NCI-H187 (cell line): Measurements from ENCODE around the gene HYDIN.
"Not testable (repeated sequence)": the region's sequence is repeated elsewhere in the genome, so short reads cannot be mapped to it uniquely, and the experiment has no call there.

Experiments
- DNase-seq, 2 experiments: peaks; one replicate each; lab custom pipeline; 2025; lab: John Stamatoyannopoulos, UW

HYDIN gene

DNA sequence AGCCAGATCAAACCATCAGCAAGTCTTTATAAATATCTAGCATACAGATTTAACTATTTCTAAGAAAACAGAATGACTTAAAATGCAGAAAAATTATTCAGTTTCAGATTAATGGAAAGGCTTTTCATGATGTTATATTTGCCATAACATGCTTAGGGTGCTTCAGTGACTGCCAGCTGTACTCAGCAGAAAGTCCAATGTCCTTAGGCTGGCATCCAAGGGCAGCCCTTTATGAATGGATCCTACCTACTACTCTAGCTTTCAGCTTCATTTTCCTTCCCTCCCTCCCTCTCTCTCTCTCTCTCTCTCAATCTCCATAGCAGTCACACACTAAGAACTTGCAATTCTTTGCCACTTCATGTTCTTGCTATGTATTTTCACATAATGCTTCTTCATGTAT lies 124.6 kb downstream of the HYDIN start:
- not testable (repeated sequence) for DNase-seq

- DNase-seq: not testable (repeated sequence)
These were observed 146.9 kb downstream of the HYDIN start for GRCh38 chr16:71083573-71083972.

DNA sequence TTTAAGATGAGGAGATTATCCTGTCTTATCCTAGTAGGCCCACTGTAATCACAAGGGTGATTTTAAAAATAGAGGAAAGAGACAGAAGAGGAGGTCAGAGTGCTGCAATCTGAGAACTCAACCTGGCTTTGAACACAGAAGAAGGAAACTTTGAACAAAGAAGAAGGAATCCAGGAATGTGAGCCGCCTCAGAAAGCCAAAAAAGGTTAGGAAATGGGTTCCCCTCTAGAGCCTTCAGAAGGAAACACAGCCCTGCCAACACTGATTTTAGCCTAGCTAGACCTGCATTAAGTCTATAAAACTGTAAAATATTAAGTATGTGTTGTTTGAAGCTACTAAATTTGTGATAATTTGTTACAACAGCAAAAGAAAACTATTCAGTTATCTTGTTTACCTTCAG lies 149.7 kb downstream of the HYDIN start:
- not testable (repeated sequence) for DNase-seq

- DNase-seq: not testable (repeated sequence)
These were observed 150.3 kb downstream of the HYDIN start for GRCh38 chr16:71080262-71080661.

GRCh38 chr16:71070651-71071050 lies 159.9 kb downstream of the HYDIN start:
- not testable (repeated sequence) for DNase-seq

GRCh38 chr16:71069842-71070241 lies 160.7 kb downstream of the HYDIN start:
- not testable (repeated sequence) for DNase-seq

DNA sequence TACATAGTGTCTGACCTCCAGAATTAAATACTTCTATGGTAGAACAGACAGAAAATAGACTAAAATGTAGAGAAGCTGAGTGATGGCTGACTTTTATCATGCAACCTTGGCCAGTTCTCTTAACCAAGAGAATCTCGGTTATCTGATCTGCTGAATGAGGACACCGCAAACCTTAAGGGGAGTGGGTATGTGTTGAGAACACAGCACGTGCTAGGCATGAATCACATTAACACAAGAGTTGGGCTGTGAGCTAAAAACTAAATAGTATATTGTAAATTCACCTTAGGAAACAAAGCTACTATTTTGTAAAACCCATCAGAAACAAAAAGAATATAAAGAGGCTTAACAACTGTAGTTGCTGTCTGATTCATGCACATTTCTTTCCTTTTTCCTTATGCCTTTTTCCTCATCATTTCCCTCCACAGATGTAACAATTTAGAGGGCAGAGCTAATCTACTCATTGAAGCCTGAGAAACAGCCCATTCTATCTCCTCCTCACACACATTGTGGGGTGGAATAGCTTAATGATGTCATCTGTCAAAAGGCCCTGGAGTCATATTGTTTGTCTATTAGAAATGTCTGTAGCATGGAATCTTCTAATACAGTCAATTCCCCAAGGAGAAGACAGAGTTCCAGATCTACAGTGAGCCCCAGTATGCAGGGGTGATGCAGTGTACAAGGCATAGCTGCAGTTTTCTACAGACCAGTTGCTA lies 176.5 kb downstream of the HYDIN start:
- DNase-seq: not testable (repeated sequence)

DNA sequence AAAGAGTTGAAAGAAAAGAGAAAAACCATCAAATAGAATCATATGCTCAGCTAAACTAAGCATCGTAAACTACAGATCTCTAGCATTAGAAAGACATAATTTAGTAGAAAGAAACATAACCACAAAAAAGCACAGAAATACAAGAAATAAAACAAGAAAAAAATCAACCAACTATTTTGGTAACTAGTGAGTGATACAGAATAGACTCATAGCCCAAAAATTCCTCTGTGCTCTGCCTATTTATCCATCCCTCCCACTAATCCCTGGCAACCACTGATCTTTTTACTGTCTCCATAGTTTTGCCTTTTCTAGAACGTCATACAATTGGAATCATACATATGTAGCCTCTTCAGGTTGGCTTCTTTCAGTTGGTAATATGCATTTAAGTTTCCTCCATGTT lies 180.2 kb downstream of the HYDIN start:
- not testable (repeated sequence) for DNase-seq

GRCh38 chr16:71039368-71040111 lies 191.0 kb downstream of the HYDIN start:
- DNase-seq: not testable (repeated sequence)

DNA sequence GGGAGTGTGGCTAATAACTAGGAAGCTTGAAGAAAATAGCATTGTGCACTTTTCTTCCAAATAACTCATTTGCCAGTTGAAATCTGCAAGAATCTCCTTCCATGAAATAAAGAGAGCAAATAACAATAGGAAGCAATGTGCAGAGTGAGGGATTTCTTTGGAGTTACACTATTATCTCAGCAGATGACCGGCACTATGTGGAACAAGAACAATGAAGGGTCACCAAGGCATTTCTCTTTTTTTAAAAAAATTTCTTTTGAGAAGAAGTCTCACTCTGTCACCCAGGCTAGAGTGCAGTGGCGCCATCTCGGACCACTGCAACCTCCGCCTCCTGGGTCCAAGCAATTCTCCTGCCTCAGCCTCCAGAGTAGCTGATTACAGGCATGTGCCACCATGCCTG lies 192.1 kb downstream of the HYDIN start:
- not testable (repeated sequence) for DNase-seq

GRCh38 chr16:71037987-71038386 lies 192.5 kb downstream of the HYDIN start:
- DNase-seq: not testable (repeated sequence)

DNA sequence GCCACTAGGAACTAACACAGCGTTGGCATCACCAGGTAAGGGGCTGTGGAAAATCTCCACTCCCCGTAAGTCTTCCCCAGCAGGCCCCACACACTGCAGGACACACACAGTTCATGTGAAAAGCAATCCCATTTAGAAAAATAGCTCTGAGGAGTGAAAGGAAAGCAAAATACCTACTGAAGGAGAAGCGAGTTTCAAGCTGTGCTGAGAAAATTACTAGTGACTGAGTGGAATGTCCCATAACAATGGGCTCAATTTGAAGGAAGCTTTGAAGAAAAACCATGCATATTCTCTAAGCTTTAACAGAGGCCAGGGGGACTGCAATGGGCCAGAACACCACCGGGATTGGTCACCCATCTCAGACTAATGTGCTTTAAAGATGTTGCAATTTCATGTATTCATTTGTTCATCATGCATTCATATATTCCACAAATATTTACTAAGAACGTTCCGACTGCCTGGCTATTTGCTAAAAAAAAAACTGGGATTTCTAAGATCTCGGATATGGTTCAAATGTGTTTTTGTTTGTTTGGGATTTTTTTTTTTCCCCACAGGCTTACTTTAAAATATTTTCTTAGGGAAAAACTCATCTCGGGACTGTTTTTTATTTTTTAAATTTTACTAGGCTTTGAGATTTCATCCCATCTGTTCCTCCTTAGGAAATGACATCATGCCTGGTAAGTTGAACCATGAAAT lies 202.3 kb downstream of the HYDIN start:
- DNase-seq: not testable (repeated sequence)

GRCh38 chr16:71027511-71027910 lies 203.0 kb downstream of the HYDIN start:
- not testable (repeated sequence) for DNase-seq

- DNase-seq: not testable (repeated sequence)
These were observed 206.6 kb downstream of the HYDIN start for GRCh38 chr16:71023851-71024439.

DNA sequence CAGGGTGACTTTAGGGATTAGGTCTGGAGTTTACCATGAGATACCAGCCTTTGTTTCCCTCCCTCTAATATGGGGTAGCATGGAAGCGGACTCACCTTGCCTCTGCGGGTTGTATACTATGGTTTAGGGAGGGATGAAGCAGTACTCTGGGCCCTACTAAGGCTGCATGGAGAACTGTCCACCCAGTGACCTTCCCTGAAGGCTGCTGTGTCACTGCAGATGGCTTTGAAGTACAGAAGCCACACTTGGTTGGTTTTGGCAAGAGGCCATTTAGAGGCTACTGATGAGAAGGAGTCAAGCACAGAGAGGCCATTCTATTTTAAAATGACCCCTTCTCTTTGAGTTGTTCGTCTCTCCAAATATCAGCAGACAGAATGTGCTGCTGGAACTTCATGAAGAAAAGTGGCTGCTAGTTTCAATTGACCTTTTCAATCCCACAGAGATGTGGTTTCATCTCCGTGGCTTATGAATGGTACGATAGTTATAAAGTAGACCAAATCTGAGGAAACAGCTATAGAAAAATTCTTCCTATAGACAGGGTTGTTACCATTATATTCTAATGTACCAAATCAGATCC lies 208.5 kb downstream of the HYDIN start:
- DNase-seq: not testable (repeated sequence)

DNA sequence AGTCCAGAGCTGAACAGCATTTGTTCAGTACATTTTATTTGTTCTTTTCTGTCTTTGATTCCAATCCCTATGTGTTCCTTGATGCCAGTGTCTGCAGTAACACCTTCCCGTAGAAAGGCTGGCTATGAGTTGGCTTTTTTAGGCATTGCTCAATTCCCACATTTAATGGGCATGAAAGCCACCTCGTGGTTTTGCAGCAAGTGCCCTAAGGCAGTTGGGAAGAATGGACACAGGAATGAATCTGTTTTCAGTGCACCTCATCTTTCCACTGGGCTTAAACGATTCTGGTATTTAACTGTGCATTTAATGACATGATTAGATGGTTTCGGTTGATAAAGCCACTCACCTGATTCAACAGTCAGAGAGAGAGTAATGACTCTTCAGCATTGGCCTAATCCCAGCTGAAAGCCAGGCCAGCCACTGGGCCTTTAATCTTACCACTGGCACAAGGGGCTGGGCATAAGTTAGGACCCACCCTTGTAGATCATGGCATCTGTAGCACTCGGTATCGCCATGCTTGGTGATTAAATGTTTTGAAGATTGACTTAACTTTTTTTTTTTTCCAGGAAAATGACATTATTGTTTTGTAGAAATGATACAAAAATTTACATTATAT lies 211.3 kb downstream of the HYDIN start:
- not testable (repeated sequence) for DNase-seq

- not testable (repeated sequence) for DNase-seq
These were observed 215.1 kb downstream of the HYDIN start for GRCh38 chr16:71015419-71015818.

GRCh38 chr16:71009440-71010223 lies 220.9 kb downstream of the HYDIN start:
- DNase-seq: not testable (repeated sequence)

- not testable (repeated sequence) for DNase-seq
These were observed 224.0 kb downstream of the HYDIN start for GRCh38 chr16:71006516-71006915.

- DNase-seq: not testable (repeated sequence)
These were observed 230.8 kb downstream of the HYDIN start for GRCh38 chr16:70999735-71000134.
